Breast epithelium (tissue), 3 donors: ENCODE results near the gene OR2T8.

ENCODE experiments used
- POLR2A ChIP-seq: fragments of 450-650 bp; IDR thresholded peaks from one replicate; pipeline ENCODE4 v1.6.1; 2016; ENCODE audit warnings: antibody characterized with exemption, mild to moderate bottlenecking, moderate library complexity
- POLR2AphosphoS5 ChIP-seq, 3 donors: sonication (generic); formaldehyde crosslinking; IDR thresholded peaks; one replicate each; pipeline ENCODE4 v1.6.1; 2017; ENCODE audit warnings: antibody characterized with exemption in 3 of 3
- TF ChIP-seq, protein P1 (sequence below), 3 donors: fragments of 450-650 bp; IDR thresholded peaks; one replicate each; pipeline ENCODE4 v1.5.1; 2016 to 2017; ENCODE audit warnings: antibody characterized with exemption in 3 of 3, mild to moderate bottlenecking in 3 of 3, moderate library complexity in 3 of 3

GRCh38 chr1:247895976-247896375 is 24.1 kb upstream of the OR2T8 start:
- TF ChIP-seq, protein P1, sequence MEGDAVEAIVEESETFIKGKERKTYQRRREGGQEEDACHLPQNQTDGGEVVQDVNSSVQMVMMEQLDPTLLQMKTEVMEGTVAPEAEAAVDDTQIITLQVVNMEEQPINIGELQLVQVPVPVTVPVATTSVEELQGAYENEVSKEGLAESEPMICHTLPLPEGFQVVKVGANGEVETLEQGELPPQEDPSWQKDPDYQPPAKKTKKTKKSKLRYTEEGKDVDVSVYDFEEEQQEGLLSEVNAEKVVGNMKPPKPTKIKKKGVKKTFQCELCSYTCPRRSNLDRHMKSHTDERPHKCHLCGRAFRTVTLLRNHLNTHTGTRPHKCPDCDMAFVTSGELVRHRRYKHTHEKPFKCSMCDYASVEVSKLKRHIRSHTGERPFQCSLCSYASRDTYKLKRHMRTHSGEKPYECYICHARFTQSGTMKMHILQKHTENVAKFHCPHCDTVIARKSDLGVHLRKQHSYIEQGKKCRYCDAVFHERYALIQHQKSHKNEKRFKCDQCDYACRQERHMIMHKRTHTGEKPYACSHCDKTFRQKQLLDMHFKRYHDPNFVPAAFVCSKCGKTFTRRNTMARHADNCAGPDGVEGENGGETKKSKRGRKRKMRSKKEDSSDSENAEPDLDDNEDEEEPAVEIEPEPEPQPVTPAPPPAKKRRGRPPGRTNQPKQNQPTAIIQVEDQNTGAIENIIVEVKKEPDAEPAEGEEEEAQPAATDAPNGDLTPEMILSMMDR (IDR thresholded peaks at IDR 0.05) = no peak
- TF ChIP-seq POLR2AphosphoS5 (IDR thresholded peaks at IDR 0.05) (no peak), POLR2A (no peak)
